ENCODE data around the gene FAM20C. TPM values are rescaled to one million over a fixed set of nuclear protein-coding genes. Genes with fewer than 3 reads are reported as not detected.

The FAM20C gene
- total RNA-seq, 1 experiment from 2014 or later = 62.4 TPM

DNA sequence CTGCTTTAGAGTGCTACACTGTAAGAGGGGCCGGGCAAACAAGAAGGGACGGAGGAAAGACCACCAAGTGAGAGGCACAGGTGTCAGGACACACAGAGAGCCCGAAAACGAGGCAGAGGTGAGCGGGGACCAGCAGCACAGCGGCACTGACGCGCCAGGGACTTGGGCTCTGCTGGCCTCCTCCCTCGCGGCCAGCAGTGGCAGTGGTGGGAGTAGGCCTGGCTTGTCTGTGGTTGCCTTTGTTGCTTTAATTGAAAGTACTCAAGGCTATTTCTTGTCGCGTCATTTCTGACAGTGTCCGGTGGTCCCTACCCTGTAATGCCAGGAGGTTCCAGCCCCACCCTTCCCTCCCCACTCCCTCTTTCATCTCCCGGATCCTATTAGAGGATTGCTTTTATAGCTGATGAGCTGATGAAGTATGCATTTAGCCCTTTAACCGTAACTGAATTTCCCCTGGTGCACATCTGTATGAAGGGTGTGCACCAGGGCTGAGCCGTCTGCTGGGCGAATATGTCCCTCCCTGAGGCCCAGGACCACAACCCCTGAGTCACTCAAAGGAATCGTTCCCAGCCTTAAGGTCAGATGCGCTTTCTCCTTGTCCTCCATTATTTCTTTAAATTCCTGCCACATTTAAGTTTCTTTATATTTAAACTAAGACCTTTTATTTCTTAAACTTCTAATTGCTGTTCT lies 39.5 kb upstream of the FAM20C start:
- Histone ChIP-seq H3K27ac (ENCODE audit: low read length) (no peak overlapping the region), H3K27me3 (ENCODE audit: control insufficient read depth, insufficient read depth, low read length) (no peaks in the 10 kb centered on the region), H3K4me1 (ENCODE audit: control insufficient read depth, insufficient read depth, low read length) (peaks cover 6% of the 10 kb centered on the region), H3K36me3 (ENCODE audit: control insufficient read depth, insufficient read depth, low read length) (no peaks in the 10 kb centered on the region), H3K9me3 (ENCODE audit: control insufficient read depth, insufficient read depth, low read depth, low read length) (no peaks in the 10 kb centered on the region), H3K4me3 (ENCODE audit: low read depth in 2 of 2, low read length in 2 of 2) (no peak overlapping the region)
- in situ Hi-C loops (cut with HindIII; ENCODE audit: low pct_unique_long_range_greater_than_20kb, low sequenced_read_pairs) = no loop called here
- intact Hi-C loops (cut with micrococcal nuclease; ENCODE audit: unreplicated experiment) = no loop called here
- ChIA-PET CTCF (no interaction called here), POLR2A (no interaction called here)
- no peak for ATAC-seq
- no peak for DNase-seq (ENCODE audit: low read depth, low spot score)
- BruUV-seq (replicated peaks) = no TSS peak
- TF ChIP-seq, protein P1, sequence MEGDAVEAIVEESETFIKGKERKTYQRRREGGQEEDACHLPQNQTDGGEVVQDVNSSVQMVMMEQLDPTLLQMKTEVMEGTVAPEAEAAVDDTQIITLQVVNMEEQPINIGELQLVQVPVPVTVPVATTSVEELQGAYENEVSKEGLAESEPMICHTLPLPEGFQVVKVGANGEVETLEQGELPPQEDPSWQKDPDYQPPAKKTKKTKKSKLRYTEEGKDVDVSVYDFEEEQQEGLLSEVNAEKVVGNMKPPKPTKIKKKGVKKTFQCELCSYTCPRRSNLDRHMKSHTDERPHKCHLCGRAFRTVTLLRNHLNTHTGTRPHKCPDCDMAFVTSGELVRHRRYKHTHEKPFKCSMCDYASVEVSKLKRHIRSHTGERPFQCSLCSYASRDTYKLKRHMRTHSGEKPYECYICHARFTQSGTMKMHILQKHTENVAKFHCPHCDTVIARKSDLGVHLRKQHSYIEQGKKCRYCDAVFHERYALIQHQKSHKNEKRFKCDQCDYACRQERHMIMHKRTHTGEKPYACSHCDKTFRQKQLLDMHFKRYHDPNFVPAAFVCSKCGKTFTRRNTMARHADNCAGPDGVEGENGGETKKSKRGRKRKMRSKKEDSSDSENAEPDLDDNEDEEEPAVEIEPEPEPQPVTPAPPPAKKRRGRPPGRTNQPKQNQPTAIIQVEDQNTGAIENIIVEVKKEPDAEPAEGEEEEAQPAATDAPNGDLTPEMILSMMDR (IDR thresholded peaks at IDR 0.05) = no peak
- TF ChIP-seq TCF7L2 (IDR thresholded peaks at IDR 0.05; ENCODE audit: low read depth, low read length) (no peak), POLR2AphosphoS5 (IDR thresholded peaks at IDR 0.05; ENCODE audit: low read depth, low read length) (no peak), SIN3A (IDR thresholded peaks at IDR 0.05; ENCODE audit: borderline replicate concordance, insufficient read depth, low read depth, low read length) (no peak)
- TF ChIP-seq, protein P2, sequence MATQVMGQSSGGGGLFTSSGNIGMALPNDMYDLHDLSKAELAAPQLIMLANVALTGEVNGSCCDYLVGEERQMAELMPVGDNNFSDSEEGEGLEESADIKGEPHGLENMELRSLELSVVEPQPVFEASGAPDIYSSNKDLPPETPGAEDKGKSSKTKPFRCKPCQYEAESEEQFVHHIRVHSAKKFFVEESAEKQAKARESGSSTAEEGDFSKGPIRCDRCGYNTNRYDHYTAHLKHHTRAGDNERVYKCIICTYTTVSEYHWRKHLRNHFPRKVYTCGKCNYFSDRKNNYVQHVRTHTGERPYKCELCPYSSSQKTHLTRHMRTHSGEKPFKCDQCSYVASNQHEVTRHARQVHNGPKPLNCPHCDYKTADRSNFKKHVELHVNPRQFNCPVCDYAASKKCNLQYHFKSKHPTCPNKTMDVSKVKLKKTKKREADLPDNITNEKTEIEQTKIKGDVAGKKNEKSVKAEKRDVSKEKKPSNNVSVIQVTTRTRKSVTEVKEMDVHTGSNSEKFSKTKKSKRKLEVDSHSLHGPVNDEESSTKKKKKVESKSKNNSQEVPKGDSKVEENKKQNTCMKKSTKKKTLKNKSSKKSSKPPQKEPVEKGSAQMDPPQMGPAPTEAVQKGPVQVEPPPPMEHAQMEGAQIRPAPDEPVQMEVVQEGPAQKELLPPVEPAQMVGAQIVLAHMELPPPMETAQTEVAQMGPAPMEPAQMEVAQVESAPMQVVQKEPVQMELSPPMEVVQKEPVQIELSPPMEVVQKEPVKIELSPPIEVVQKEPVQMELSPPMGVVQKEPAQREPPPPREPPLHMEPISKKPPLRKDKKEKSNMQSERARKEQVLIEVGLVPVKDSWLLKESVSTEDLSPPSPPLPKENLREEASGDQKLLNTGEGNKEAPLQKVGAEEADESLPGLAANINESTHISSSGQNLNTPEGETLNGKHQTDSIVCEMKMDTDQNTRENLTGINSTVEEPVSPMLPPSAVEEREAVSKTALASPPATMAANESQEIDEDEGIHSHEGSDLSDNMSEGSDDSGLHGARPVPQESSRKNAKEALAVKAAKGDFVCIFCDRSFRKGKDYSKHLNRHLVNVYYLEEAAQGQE (IDR thresholded peaks at IDR 0.05; ENCODE audit: insufficient read depth in 1 of 2, low read depth in 2 of 2, low read length in 1 of 2) = no peak

DNA sequence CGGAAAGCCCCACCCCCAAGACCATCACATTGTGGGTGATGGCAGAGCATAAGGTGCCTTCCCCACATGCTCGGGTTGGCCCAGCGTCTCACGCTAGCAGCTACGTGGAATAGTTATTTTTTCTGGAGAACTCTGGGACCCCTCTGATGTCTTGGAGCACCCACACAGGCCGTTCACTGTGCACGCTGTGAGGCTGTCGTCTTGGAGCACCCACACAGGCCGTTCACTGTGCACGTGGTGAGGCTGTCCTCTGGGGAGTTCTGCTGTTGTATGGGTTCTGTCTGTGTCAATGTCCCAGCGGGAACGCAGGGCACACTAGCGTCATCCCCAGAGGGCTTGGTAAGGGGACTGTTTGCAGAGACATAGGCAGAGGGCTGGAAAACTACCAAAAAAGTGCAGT lies 38.8 kb upstream of the FAM20C start:
- TF ChIP-seq, protein P2 (IDR thresholded peaks at IDR 0.05; ENCODE audit: insufficient read depth in 1 of 2, low read depth in 2 of 2, low read length in 1 of 2) = no peak
- TF ChIP-seq SIN3A (IDR thresholded peaks at IDR 0.05; ENCODE audit: borderline replicate concordance, insufficient read depth, low read depth, low read length) = no peak
- TF ChIP-seq TCF7L2 (IDR thresholded peaks at IDR 0.05; ENCODE audit: low read depth, low read length) = no peak
- TF ChIP-seq, protein P1 (IDR thresholded peaks at IDR 0.05) = no peak
- no peak for TF ChIP-seq POLR2AphosphoS5 (IDR thresholded peaks at IDR 0.05; ENCODE audit: low read depth, low read length)
- in situ Hi-C loops (cut with HindIII; ENCODE audit: low pct_unique_long_range_greater_than_20kb, low sequenced_read_pairs) (no loop called here), intact Hi-C loops (cut with micrococcal nuclease; ENCODE audit: unreplicated experiment) (no loop called here)
- no peaks in the 10 kb centered on the region for H3K36me3 ChIP-seq (ENCODE audit: control insufficient read depth, insufficient read depth, low read length)
- ChIA-PET CTCF (interaction anchor here (0.6 kb wide), 1 partner anchor 119 kb away, joined by 3 read pairs; no protein-coding TSS in a partner anchor), POLR2A (no interaction called here)
- DNase-seq (ENCODE audit: low read depth, low spot score) (no peak), ATAC-seq (no peak)
- H3K4me3 ChIP-seq (ENCODE audit: low read depth in 2 of 2, low read length in 2 of 2) = no peak overlapping the region
- H3K9me3 ChIP-seq (ENCODE audit: control insufficient read depth, insufficient read depth, low read depth, low read length) = no peaks in the 10 kb centered on the region
- H3K4me1 ChIP-seq (ENCODE audit: control insufficient read depth, insufficient read depth, low read length) = peaks cover 3% of the 10 kb centered on the region
- H3K27me3 ChIP-seq (ENCODE audit: control insufficient read depth, insufficient read depth, low read length) = no peaks in the 10 kb centered on the region
- BruUV-seq (replicated peaks) = no TSS peak
- H3K27ac ChIP-seq (ENCODE audit: low read length) = no peak overlapping the region

Data from Panc1 (cell line).